Type B pancreatic cell (in vitro differentiated cells): ENCODE data around the gene SPATC1L. TPM values are rescaled to one million over a fixed set of nuclear protein-coding genes. Genes with fewer than 3 reads are reported as not detected.
"Not testable (repeated sequence)": the region's sequence is repeated elsewhere in the genome, so short reads cannot be mapped to it uniquely, and the experiment has no call there.

Source experiments
- DNase-seq: peaks from one replicate; pipeline ENCODE4 v3.0.0; 2021; ENCODE audit warnings: mixed read lengths; ENCODE audit not compliant: unreplicated experiment; ENCODE audit errors: extremely low spot score
- H3K27ac Mint-ChIP-seq: 2 replicates; pipeline ENCODE4 v1.8.0; 2021; ENCODE audit warnings: mild to moderate bottlenecking, mixed read lengths
- H3K27me3 Mint-ChIP-seq: 2 replicates; pipeline ENCODE4 v1.8.0; 2021; ENCODE audit warnings: mixed read lengths
- H3K36me3 Mint-ChIP-seq: 2 replicates; pipeline ENCODE4 v1.8.0; 2021; ENCODE audit warnings: mixed read lengths
- H3K4me1 Mint-ChIP-seq: one replicate; pipeline ENCODE4 v1.8.0; 2021; ENCODE audit warnings: mixed read lengths; ENCODE audit not compliant: unreplicated experiment
- H3K4me3 Mint-ChIP-seq: 2 replicates; pipeline ENCODE4 v1.8.0; 2021; ENCODE audit warnings: mild to moderate bottlenecking, mixed read lengths
- H3K9me3 Mint-ChIP-seq: 2 replicates; pipeline ENCODE4 v1.8.0; 2021; ENCODE audit warnings: mixed read lengths
- total RNA-seq: library from RNA; stranded (reverse); gene quantifications from 2 replicates; pipeline ENCODE4 v1.2.1, GENCODE V29; 2021; ENCODE audit warnings: low replicate concordance
- TF ChIP-seq, protein P1 (sequence below): fragments of 200-600 bp; sonication (generic); conservative IDR thresholded peaks from 2 replicates; pipeline ENCODE4 v1.5.0; 2021; ENCODE audit warnings: antibody characterized with exemption, mild to moderate bottlenecking

SPATC1L gene
- total RNA-seq, 1 donor from 2014 or later = 24.7 TPM

DNA sequence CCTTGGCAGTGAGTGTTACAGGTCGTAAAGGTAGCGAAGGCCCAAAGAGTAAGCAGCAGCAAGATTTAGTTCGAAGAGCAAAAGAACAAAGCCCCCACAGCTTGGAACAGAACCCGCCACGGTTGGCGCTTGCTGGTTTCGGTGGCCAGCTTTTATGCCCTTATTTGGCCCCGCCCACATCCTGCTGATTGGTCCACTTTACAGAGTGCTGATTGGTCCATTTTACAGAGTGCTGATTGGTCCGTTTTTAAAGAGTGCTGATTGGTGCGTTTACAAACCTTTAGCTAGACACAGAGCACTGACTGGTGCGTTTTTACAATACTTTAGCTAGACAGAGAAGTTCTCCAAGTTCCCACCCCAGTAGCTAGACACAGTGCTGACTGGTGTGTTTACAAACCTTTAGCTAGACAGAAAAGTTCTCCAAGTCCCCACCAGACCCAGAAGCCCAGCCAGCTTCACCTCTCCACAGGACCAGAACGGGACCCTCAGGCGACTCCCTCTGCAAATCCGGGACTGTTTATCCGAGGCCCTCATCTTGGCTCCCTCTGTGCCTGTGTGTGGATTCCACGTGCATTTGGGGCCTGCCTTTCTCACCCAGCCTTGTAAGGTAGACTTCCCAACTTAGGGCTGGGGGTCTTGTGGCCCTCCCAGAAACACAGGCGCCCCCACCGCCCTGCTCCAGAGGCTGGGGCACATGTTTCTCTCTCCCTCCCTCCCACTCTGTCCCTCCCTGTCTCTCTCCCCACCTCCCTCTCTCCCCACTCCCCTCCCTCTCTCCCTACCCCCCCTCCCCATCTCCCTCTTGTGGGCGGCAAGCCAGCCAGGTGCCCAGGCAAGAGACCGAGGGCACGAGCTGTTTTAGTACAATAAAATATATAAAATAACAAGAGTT lies 41.4 kb downstream of the SPATC1L start:
- peaks cover 6% of the 10 kb centered on the region for H3K36me3 Mint-ChIP-seq
- TF ChIP-seq, protein P1, sequence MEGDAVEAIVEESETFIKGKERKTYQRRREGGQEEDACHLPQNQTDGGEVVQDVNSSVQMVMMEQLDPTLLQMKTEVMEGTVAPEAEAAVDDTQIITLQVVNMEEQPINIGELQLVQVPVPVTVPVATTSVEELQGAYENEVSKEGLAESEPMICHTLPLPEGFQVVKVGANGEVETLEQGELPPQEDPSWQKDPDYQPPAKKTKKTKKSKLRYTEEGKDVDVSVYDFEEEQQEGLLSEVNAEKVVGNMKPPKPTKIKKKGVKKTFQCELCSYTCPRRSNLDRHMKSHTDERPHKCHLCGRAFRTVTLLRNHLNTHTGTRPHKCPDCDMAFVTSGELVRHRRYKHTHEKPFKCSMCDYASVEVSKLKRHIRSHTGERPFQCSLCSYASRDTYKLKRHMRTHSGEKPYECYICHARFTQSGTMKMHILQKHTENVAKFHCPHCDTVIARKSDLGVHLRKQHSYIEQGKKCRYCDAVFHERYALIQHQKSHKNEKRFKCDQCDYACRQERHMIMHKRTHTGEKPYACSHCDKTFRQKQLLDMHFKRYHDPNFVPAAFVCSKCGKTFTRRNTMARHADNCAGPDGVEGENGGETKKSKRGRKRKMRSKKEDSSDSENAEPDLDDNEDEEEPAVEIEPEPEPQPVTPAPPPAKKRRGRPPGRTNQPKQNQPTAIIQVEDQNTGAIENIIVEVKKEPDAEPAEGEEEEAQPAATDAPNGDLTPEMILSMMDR = no peak
- no peak overlapping the region for H3K27ac Mint-ChIP-seq
- DNase-seq = no peak
- no peaks in the 10 kb centered on the region for H3K9me3 Mint-ChIP-seq
- peak overlapping the region; percentile 82 for H3K4me3 Mint-ChIP-seq
- peaks cover 23% of the 10 kb centered on the region for H3K4me1 Mint-ChIP-seq
- H3K27me3 Mint-ChIP-seq = peaks cover 31% of the 10 kb centered on the region

- Mint-ChIP-seq H3K27me3 (peaks cover 31% of the 10 kb centered on the region), H3K4me3 (peak overlapping the region; percentile 82), H3K4me1 (peaks cover 23% of the 10 kb centered on the region), H3K9me3 (no peaks in the 10 kb centered on the region), H3K27ac (peak overlapping the region; percentile 62), H3K36me3 (peaks cover 6% of the 10 kb centered on the region)
- TF ChIP-seq, protein P1 = no peak
- DNase-seq = no peak
These were observed 42.3 kb downstream of the SPATC1L start for GRCh38 chr21:46141767-46142581.

GRCh38 chr21:46140352-46141003 lies 43.8 kb downstream of the SPATC1L start:
- not testable (repeated sequence) for H3K9me3 Mint-ChIP-seq, DNase-seq, H3K36me3 Mint-ChIP-seq
- Mint-ChIP-seq H3K27ac (peak overlapping the region; percentile 87), H3K4me3 (peak overlapping the region; percentile 66), H3K4me1 (peaks cover 22% of the 10 kb centered on the region), H3K27me3 (peaks cover 34% of the 10 kb centered on the region)

GRCh38 chr21:46139686-46140085 lies 44.6 kb downstream of the SPATC1L start:
- Mint-ChIP-seq H3K4me1 (peaks cover 22% of the 10 kb centered on the region), H3K36me3 (peaks cover 6% of the 10 kb centered on the region), H3K27ac (peak overlapping the region; percentile 87), H3K27me3 (peaks cover 34% of the 10 kb centered on the region), H3K9me3 (no peaks in the 10 kb centered on the region), H3K4me3 (no peak overlapping the region)
- TF ChIP-seq, protein P1 = no peak
- DNase-seq = no peak

DNA sequence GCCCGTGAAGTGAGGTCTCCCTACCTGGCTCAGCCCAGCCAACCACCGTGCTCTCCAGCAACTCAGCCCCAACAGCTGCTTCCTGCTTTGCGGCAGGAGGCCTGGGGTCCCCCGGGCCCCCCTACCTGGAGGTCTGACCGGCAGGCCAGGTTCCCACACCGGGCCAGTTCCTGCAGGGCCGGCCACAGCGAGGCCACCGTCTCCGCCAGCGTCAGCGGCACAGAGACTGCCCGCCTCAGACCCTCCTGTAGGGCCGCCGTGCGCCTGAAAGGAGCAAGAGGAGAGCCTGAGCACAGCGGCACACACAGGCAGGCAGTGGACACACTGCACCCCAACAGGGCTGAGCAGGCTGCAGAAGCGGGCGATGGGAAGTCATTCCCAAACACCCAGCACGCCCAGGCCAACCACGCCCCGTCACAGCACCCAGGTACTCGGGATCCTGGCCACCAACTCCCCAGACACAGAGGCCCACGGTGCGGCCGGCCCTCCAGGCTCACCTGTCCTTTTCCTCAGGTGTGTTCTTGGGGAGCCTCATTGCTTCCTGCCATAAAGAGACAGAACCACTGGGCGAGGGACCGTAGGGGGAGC lies 45.8 kb downstream of the SPATC1L start:
- no peak for DNase-seq
- H3K27me3 Mint-ChIP-seq = peaks cover 32% of the 10 kb centered on the region
- no peaks in the 10 kb centered on the region for H3K9me3 Mint-ChIP-seq
- H3K4me1 Mint-ChIP-seq = peaks cover 16% of the 10 kb centered on the region
- H3K36me3 Mint-ChIP-seq = peaks cover 6% of the 10 kb centered on the region
- no peak overlapping the region for H3K4me3 Mint-ChIP-seq
- TF ChIP-seq, protein P1 = no peak
- H3K27ac Mint-ChIP-seq = no peak overlapping the region
